HEK293T (cell line): Measurements from ENCODE around the gene S100A8.
"Not testable (repeated sequence)": the region's sequence is repeated elsewhere in the genome, so short reads cannot be mapped to it uniquely, and the experiment has no call there.

Experiments
- CTCF ChIA-PET: fragments of 350-600 bp; formaldehyde crosslinking; extraction: SDS; loops from one replicate; lab custom pipeline; 2021; ENCODE audit warnings: antibody characterized with exemption, inconsistent platforms; lab: Yijun Ruan, JAX
- POLR2A ChIA-PET: fragments of 350-600 bp; formaldehyde crosslinking; extraction: SDS; loops from one replicate; lab custom pipeline; 2020; ENCODE audit warnings: antibody characterized with exemption, inconsistent platforms; lab: Yijun Ruan, JAX
- DNase-seq: peaks from one replicate; pipeline ENCODE4 v3.0.0; 2012; ENCODE audit warnings: mixed read lengths; ENCODE audit errors: extremely low spot score
- ARNT ChIP-seq: fragments of 450-650 bp; IDR thresholded peaks from 2 replicates; pipeline ENCODE4 v1.6.1; 2017; ENCODE audit warnings: mild to moderate bottlenecking
- BHLHE40 ChIP-seq: fragments of 450-650 bp; IDR thresholded peaks from 2 replicates; pipeline ENCODE4 v1.6.1; 2016; ENCODE audit warnings: mild to moderate bottlenecking, moderate library complexity, borderline replicate concordance
- CTBP1 ChIP-seq: fragments of 450-650 bp; IDR thresholded peaks from 2 replicates; pipeline ENCODE4 v1.6.1; 2016; ENCODE audit warnings: borderline replicate concordance
- ELF4 ChIP-seq: fragments of 450-650 bp; IDR thresholded peaks from 2 replicates; pipeline ENCODE4 v1.6.1; 2017; ENCODE audit warnings: antibody characterized with exemption
- FOXA1 ChIP-seq: fragments of 450-650 bp; IDR thresholded peaks from 2 replicates; pipeline ENCODE4 v1.6.1; 2016; ENCODE audit warnings: mild to moderate bottlenecking
- FOXK2 ChIP-seq: fragments of 450-650 bp; IDR thresholded peaks from 2 replicates; pipeline ENCODE4 v1.6.1; 2016; ENCODE audit warnings: mild to moderate bottlenecking
- FOXM1 ChIP-seq: fragments of 450-650 bp; IDR thresholded peaks from 2 replicates; pipeline ENCODE4 v1.6.1; 2017; ENCODE audit warnings: mild to moderate bottlenecking, borderline replicate concordance
- HDGF ChIP-seq: fragments of 450-650 bp; IDR thresholded peaks from 2 replicates; pipeline ENCODE4 v1.6.1; 2017; ENCODE audit warnings: antibody characterized with exemption, borderline replicate concordance
- L3MBTL2 ChIP-seq: fragments of 450-650 bp; conservative IDR thresholded peaks from 2 replicates; pipeline ENCODE4 v1.6.1; 2016; ENCODE audit warnings: mild to moderate bottlenecking
- LEF1 ChIP-seq: fragments of 450-650 bp; IDR thresholded peaks from 2 replicates; pipeline ENCODE4 v1.6.1; 2017; ENCODE audit warnings: mild to moderate bottlenecking, borderline replicate concordance
- NFRKB ChIP-seq: fragments of 450-650 bp; IDR thresholded peaks from 2 replicates; pipeline ENCODE4 v1.6.1; 2016; ENCODE audit warnings: mild to moderate bottlenecking, moderate library complexity
- SP1 ChIP-seq: fragments of 450-650 bp; IDR thresholded peaks from 2 replicates; pipeline ENCODE4 v1.6.1; 2017
- SUZ12 ChIP-seq: fragments of 450-650 bp; IDR thresholded peaks from 2 replicates; pipeline ENCODE4 v1.6.1; 2016; ENCODE audit warnings: mild to moderate bottlenecking
- TARDBP ChIP-seq: fragments of 450-650 bp; IDR thresholded peaks from 2 replicates; pipeline ENCODE4 v1.6.1; 2016
- ZNF384 ChIP-seq: fragments of 450-650 bp; IDR thresholded peaks from 2 replicates; pipeline ENCODE4 v1.6.1; 2016
- TF ChIP-seq, protein P1 (sequence below): fragments of 450-650 bp; IDR thresholded peaks from 2 replicates; pipeline ENCODE4 v1.6.1; 2016

Gene S100A8

DNA sequence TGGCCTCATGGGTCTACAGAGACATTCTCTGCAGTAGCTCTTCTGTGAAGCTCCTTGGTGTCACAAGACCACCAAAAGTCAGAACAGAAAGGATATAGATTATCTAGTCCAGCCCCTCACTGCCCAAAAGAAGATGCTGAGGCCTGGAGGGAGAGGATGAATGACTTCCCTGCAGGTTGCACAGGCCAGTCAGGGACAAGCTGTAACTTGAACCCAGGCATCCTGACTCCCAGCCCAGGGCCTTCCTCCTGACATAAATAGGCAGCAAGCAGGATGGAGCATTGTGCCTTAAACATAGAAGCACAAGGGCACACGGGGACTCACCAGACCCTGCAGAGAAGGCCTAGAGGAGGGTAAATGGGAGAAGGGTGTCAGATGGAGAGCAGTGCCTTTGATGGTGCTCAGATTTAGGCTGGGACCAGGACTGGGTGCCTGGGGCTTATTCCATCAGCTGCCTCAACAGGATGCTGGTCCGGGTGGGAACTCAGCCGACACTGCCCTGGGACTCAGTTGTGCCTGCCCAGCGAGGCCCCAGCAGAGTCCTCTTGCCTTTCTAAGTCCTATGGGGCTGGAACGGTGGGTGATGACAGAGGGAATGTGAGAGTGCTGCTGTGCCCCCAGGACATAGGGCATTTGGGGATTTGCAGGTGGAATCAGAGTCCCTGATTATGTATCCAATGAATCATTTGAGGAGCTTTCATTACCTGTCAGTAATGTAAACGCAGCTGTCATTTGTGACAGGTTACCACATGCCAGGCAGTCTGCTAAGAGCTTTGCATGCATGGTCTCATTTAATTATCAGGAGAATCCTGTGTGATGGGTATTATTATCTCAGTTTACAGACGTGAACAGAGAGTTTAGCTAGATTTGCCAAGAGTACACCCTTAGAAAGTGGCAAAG is 38.6 kb upstream of the S100A8 start:
- ChIA-PET CTCF (interaction anchor here (0.7 kb wide), 1 partner anchor 18 kb away, joined by 3 read pairs; no protein-coding TSS in a partner anchor), POLR2A (no interaction called here)
- DNase-seq, result no peak
- TF ChIP-seq L3MBTL2 (no peak), LEF1 (no peak), FOXA1 (no peak), ZNF384 (no peak)

DNA sequence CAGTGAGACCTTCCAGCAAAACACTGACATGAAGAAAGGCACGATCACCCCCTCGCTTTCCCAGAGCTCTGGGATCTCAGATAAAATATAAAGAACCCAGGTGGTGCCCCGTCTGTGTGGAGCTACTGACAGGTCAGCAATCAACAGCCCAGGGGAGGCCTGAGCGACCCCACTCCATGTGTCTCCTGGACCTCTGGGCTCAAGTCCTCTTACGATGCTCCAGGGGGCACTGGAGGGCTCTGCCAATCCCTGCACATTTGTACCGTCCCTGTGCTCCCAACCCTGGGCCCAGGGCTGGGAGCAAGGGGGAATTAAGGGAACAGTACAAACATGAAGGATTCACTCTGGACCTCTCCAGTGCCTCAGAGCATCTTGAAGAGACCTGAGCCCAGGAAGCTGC is 37.9 kb upstream of the S100A8 start:
- TF ChIP-seq NFRKB (no peak), ARNT (no peak), ELF4 (no peak), CTBP1 (no peak), SUZ12 (no peak), L3MBTL2 (no peak), SP1 (no peak), TARDBP (no peak)
- DNase-seq, result no peak
- ChIA-PET POLR2A (no interaction called here), CTCF (no interaction called here)

DNA sequence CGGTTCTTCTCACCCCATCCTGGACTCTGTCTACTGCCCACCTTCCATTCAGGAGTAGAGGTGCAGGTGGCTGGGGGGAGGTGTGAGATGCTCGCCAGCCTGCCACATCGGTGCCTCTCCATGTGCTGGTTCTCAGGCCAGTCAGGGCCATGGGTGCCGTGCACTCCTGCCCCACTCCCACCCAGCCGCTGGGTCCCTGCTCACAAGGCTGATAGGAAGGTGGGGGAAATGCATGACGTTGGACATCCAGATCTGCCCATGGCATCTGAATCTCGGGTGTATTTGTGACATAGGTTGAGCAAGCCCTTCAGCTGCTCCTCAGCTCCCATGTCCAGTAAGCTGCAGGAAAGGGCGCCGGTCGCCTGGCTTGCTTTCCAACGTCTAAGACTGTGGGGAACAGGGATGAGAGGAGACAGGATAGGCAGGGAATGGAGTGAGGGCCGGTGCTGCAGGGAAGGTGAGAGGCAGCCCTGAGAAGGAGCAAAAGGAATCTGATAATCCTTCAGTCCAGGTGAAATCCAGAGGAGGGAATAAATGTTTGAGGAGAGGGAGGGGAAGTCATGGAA is 37.3 kb upstream of the S100A8 start:
- CTCF ChIA-PET, result no interaction called here
- TF ChIP-seq, protein P1, sequence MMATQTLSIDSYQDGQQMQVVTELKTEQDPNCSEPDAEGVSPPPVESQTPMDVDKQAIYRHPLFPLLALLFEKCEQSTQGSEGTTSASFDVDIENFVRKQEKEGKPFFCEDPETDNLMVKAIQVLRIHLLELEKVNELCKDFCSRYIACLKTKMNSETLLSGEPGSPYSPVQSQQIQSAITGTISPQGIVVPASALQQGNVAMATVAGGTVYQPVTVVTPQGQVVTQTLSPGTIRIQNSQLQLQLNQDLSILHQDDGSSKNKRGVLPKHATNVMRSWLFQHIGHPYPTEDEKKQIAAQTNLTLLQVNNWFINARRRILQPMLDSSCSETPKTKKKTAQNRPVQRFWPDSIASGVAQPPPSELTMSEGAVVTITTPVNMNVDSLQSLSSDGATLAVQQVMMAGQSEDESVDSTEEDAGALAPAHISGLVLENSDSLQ, result no peak
- TF ChIP-seq FOXA1, result no peak
- no peak for TF ChIP-seq NFRKB
- no peak for TF ChIP-seq LEF1
- no peak for TF ChIP-seq ARNT
- TF ChIP-seq TARDBP, result no peak
- TF ChIP-seq CTBP1, result no peak
- no peak for TF ChIP-seq ELF4
- no peak for TF ChIP-seq HDGF
- no peak for TF ChIP-seq BHLHE40
- TF ChIP-seq FOXM1, result no peak
- no peak for TF ChIP-seq SP1
- TF ChIP-seq FOXK2, result no peak
- TF ChIP-seq ZNF384, result no peak
- no peak for TF ChIP-seq L3MBTL2
- no peak for TF ChIP-seq SUZ12
- POLR2A ChIA-PET, result no interaction called here

DNA sequence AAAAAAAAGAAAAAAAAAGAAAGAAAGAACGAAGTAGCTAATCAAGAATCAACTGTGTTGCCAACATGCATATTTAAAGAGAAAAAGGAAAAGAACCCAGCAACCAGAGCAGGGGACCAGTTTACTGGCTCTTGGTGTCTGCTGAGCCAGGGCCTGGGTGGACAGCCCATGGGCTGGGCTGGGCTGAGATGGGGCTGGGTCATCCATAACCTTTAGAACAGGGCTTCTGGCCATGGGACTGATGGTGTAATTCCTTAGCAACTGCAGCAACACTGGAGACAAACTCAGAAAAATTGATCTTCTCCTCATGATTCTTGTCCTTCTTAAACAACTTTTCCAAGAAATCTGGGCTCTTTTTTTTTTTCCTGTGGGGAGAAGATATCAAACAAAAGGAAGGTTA is 35.9 kb upstream of the S100A8 start:
- TF ChIP-seq L3MBTL2 (no peak), BHLHE40 (no peak), CTBP1 (no peak), LEF1 (no peak), SUZ12 (no peak), SP1 (no peak), FOXK2 (no peak), ZNF384 (no peak)
- TF ChIP-seq, protein P1, result no peak
- POLR2A ChIA-PET, result no interaction called here
- CTCF ChIA-PET, result interaction anchor here (0.7 kb wide), 1 partner anchor 62 kb away, joined by 3 read pairs; no protein-coding TSS in a partner anchor
- DNase-seq, result no peak

More for the DNA sequence above, 37.3 kb upstream of the S100A8 start:
- DNase-seq, result no peak

DNA sequence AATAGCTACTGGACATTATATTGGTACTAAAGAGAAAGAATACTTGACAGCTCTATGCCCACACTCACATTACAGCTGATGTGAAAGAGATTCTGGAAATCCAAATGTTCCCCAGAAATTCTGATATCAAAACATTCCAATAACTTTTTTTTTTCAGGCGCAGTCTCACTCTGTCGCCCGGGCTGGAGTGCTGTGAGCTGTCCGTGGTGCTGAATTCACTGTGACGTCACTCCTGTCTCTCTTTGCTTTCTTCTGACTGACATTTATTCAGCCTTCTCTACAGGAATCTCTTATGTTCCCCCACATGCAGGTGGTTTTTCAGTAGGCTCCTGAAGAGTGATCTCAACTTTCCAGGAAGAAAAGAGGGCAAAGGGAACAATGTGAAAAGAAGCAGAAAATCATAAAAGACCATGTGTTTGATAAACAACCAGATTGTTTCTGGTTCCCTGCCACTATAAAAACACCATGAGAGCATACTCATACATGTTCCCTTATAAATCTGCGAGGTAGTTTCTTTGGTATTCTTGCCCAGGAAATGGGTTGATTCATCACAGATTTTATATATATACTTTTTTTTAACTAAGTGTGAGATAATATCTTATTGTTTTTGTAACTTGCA is 31.7 kb upstream of the S100A8 start:
- TF ChIP-seq ZNF384 (peak; percentile 57; the same call in 1 of the 2 replicates), ARNT (no peak)
- TF ChIP-seq, protein P1, result peak; percentile 42; the same call in 1 of the 2 replicates
- POLR2A ChIA-PET, result no interaction called here
- DNase-seq, result peak; percentile 73
- CTCF ChIA-PET, result interaction anchor here (0.6 kb wide), 1 partner anchor 396 kb away, joined by 4 read pairs; no protein-coding TSS in a partner anchor

DNA sequence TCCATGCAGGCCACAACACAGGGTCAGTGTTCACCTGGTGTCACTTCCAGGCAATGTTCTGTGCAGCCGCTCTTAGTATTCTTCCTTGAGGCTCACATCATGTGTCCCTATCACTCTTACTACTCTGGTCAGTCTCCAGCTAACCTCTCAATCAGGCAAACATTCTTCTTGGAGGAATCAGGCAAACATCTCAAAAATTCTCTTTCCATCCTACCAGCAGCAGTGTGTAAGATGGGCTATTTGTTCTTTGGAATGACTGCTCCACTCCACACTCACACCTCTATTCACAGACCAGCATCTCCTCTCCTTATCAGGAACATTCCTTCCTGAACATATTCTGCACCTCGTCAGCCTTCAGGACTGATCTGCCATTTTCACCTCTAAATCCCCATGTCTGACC is 29.4 kb upstream of the S100A8 start:
- POLR2A ChIA-PET, result no interaction called here
- no peak for DNase-seq
- TF ChIP-seq SUZ12 (no peak), HDGF (no peak), FOXM1 (no peak), ELF4 (no peak), L3MBTL2 (no peak)
- CTCF ChIA-PET, result no interaction called here

DNA sequence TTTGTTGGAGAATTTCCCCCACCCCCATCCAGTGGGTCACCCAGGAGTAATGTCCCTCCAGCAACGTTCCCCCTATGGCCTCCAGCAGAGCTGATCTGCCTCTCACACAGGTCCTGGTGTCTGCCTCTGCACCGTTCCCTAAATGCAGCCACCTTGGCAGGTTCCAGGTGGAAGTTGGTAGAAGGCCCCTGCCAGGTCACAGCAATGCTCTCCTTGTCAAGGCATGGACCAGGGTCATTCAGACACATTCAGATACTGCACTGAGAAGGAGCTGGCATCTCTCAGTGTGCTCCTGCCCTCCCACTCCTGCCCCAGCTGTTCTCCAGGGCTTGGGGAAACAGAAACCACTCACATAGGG is 28.5 kb upstream of the S100A8 start:
- DNase-seq, POLR2A ChIA-PET, CTCF ChIA-PET: not testable (repeated sequence)

DNA sequence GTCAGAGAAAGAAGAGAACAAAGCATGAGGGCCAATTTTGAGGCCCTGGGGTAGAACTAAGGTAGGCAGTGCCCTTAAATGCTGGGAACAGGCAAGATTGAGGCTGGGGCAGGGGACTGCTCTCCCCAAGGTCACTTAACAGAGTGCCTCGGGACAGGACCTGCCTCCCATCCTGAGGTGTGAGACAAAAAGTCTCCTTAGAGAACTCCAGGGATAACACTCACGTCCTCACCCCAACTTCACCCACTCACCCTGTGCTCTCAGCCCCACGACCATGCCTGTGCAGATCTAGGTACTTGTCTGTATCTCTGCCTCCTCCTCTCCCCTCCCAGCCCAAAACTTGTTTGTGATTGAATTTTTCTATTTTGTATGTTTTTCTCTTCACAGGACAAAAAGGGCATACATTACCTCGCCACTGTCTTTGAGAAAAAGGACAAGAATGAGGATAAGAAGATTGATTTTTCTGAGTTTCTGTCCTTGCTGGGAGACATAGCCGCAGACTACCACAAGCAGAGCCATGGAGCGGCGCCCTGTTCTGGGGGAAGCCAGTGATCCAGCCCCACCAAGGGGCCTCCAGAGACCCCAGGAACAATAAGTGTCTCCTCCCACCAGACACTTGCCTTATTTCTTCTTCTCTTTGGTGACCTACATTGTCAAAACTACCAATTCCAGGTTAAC is 28.0 kb upstream of the S100A8 start:
- DNase-seq, CTCF ChIA-PET, POLR2A ChIA-PET: not testable (repeated sequence)
